T-helper 22 cell (primary cell): ENCODE results near the gene OR2S2.
"Not testable (repeated sequence)": the region's sequence is repeated elsewhere in the genome, so short reads cannot be mapped to it uniquely, and the experiment has no call there.

Experiments
- DNase-seq: peaks from one replicate; pipeline ENCODE4 v3.0.0-alpha.2; 2020; ENCODE audit warnings: low read depth

OR2S2 gene

DNA sequence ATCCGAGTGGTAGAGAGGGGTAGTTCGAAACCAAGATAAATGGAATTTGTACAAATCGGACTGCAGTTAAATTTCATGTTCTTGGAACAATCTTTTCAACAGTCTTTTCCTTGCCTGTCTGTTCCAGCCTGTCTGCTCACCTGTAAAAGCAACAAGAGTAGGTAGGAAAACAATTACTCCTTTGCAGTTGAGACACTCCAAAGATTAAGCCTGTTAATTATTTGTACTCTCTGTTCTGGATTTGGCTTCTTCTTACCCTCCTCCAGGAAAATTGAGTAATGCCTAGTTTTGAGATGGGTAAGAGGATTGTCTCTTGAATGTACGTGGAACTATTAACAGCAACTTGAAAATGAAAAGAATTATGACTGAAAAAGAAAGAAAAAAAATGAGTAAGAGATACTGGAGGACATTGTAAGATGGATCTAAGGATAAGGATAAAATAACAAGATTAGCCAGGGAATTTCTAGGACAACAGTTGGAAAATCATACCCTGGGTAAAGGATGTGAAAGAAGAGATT, 24.3 kb downstream of the OR2S2 start:
- DNase-seq, result no peak

DNA sequence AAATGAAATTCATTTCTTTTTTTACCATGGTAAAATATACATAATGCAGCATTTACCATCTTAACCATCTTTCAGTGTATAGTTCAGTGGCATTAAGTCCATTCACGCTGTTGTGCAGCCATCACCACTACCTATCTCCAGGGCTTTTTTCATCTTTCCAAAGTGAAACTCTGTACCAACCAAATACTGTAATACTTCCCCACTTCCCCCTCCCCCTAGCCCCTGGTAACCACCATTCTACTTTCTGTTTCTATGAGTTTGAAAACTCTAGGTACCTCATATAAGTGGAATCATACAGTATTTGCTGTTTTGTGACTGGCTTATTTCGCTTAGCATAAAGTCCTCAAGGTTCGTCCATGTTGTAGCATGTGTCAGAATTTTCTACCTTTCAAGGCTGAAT, 25.2 kb downstream of the OR2S2 start:
- DNase-seq, result no peak

DNA sequence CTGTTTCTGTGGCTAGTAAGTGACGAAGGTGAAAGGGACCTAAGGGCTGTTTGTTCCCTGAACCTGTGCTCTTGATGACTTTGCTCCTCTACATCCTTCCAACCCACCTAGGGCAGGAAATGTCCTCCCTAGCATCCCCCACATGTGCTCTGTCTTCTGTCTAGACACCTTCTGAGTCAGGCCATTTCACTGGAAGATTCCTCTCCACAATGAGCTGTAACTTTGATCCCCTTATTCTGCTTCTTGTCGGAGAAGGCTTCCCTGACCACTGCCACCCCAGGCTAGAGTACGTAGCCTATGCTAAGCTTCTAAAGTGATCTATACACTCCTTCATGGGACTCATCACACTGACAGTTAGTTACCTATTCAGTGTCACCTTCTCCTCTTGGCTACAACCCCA, 27.0 kb downstream of the OR2S2 start:
- no peak for DNase-seq

DNA sequence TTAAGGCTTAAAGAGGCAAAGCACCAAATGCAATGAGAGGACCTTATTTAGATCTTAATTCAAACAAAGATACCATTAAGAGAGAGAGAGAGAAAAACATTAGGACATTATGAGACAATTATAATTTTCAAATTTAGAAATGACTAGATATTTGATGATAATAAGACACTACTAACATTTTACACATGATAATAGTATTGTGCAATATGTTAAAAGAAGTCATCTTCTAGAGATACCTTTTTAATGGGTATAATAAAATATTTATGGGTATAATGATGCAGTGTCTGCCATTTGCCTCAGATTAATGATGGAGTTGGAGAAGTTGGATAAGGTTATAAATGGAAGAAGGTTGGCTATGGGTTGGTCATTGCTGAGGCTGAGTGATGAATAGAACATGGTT, 27.4 kb downstream of the OR2S2 start:
- no peak for DNase-seq

DNA sequence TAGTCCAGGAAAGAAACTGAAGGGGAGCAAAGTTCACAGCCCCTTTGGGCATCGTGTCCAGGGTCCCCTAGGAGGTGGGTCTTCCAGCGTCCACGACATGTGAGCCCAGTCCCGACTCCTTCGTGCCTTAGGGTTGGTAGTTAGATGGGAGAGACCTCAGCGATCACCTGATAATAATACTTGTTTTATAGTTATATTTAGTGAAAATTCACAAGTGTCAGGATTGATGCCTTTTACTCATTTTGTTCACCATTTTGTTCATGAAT, 28.6 kb downstream of the OR2S2 start:
- no peak for DNase-seq

DNA sequence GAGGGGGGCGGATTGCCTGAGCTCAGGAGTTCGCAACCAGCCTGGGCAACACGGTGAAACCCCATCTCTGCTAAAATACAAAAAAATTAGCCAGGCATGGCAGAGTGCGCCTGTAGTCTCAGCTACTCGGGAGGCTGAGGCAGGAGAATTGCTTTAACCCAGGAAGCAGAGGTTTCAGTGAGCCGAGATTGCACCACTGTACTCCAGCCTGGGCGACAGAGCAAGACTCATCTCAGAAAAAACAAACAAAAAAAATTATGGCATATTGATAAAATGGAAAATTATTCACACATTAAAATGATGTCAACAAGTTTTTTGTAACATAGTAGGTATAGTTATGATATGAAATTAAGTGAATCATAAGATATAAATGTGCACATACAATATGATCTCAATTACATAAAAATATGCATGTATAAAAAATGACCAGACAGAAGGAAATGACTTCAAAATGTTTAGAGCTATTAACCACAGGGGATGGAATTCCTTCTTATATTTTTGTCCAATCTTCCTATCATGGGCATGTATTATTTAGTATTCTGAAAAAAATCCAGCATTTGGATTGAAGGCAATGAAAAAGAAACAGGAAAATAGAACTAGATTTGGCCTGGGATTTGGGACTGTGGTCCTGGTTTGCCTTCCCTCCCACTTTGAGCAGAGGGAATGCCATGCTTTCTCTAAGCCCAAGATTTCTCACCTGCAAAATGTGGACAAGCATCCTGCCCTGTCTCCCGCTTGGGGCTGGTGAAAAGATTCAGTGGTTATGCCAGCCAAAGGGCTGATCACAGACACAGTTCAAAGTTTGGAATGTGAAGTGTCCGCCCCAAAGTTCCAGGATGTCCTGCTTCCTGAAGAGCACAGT, 29.1 kb downstream of the OR2S2 start:
- DNase-seq, result no peak

DNA sequence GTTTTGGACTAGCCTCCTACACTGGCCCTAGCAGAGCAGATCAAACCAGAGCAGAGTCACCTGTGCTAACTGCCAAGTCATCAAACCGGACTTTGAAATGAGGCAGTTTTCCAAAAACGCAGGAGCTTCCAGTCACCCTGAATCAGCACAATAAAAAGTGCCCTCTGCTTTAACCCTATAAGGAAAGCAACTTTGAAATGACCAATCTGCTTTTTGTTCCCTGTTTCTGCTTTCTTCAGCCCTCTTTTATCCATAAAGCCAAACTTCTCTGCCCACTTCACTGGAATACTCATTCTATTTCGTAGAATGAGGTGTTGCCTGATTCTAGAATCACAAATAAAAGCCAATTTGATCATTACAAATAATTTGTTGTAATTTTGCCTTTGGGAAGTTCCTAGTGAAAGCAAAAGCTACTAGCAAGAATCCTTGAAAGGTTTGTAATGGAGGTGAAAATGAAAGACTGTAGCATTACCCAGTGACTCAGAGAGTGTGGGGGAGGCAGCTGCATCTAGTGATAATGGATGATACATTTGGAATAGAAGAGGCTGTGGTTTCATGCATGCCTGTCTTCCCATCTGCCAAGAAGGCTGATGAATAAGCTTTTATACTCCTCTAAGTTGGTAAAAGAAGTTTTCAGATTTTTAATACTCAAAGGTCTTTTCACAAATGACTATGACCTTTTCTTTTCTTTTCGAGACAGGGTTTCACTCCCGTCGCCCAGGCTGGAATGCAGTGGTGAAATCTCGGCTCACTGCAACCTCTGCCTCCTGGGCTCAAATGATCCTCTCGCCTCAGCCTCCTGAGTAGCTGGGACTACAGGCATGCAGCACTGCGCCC, 33.8 kb downstream of the OR2S2 start:
- DNase-seq, result no peak

DNA sequence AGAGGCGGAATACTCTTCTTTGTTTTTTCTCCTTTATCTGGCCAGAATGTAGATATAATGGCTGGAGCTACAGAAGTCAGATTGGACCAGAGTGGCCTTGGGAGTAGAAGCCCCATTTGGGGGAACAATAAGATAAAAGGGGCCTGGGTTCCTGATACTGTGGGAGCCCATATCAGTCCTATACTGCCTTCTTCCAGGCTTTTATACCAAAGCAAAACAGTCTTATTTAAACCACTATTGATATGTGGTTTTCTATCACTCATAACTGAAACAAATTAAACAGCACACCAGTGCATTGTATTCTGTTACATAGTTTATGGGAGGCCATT, 34.4 kb downstream of the OR2S2 start:
- no peak for DNase-seq

DNA sequence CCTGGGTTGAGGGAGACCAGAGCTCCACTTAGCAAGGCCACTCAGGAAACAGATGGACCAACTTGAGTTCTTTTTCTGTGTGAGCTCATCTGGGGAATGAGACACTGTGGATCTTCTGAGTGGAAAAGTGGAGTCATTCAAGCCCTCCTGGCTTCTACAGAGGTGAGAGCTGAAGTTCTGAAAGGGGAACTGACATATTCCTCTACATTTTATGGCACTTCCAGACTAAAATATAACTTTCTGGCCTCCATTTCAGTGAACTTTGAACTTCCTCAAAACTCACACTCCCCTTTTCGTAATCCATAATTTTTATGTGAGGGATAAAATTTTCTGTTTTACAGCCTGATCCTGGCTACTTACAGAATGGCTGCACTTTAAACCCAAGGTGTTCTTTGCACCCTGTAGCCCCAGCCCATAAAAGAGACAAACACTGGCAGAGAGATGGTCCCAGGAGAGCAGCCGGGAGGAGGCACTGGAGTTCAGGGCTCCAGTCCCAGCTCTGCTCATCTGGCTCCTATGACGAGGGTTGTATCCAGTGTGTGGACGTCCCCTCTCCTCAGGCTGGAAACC, 37.8 kb downstream of the OR2S2 start:
- DNase-seq, result no peak

DNA sequence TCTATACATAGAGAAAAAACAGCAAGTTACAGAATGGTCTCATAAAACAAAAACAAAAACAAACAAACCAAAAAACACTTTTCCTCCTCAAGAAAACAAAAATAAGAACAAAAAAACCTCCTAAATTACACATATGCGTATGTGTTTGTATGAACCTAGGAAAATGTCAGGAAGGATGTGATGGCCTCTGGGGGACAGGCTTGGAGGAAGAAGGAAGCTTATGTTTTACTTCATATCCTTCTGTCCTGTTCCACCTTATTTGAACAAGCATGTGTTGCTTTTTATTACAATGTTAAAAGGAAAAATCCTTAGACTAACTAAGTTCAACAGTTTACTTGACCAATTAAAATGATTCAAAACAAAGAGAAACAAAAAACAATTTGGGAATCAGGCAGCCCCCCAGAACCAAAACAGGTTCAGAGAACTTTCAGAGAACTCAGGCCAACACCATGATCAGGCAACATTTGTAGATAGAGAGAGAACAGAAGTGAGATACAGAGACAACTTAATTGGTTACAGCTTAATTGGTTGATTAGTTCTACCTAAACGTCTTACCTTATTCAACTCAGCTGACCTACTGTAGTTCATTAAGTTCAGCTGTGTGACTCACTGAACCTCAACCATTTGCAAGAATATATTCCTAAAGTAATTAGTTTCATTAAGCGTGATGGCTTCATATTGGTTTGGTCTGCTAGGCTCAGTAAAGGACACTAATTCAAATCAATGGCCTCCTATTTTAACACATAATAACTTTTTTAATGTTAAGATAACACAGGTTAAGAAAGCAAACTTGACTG, 38.5 kb downstream of the OR2S2 start:
- no peak for DNase-seq

DNA sequence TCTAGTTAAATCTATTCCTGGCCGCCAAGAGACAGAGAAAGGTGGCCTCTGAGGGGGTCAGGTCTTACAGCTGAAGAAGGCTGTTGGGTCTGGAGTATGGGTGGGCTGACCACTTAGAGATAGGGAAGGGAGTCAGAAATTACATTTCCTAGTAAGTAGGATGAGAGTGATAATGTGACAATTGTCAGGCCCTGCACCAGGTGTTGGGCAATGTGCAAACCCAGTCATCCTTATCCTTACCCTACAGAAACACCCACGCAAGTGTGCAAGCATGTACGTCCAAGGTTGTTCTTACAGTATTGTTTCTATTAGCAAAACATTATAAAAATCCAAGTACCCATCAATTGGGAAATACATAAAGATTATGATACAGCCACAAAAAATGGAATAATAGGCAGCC, 39.2 kb downstream of the OR2S2 start:
- DNase-seq, result no peak

DNA sequence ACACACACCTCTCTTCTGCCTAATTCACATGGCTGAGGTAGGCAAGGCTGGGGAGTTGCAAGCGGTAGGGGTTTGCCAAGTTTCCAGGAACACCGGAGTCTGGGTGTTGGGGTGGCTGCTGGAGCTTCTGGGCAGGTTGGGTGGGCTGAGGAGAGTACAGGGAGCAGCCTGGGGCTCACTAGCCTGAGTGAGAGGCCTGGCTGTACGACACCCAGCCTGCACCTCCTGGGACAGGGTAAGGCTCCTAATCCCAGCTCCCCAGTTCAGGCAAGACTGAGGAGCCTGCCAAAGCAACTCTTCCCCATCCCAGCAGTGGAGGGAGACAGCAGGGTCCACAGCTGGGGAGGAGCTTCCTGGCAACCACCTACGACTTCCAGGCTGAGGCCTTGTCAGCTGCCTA, 40.7 kb downstream of the OR2S2 start:
- no peak for DNase-seq

DNA sequence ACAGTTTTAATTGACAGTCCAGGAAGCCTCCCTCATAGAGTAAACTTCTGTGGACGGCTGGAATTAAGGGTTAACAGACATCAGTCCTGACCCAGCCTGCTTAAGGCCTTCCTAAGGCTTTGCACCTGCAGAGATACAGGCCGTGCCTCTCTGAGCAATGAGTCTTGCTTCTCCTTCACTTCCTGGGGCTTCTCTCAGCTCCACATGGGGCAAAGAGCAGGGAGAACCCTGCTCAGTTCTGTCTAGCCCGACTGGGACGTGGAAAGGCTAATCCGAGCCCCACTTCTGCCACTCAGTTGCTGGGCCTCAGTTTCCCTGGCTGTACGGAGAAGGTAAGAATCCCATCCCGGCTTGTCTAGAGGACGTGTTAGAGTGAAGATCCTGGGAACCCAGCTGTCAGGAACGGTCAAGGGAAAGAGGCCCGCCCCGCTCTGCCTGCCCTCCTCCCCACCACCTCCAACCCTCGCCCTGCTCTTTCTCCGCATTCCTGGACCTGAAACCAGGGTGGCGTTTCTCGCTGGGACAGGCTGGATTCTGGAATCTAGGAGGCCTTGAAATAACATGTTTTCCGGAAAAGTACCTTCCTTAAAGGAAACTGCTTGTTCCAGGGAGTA, 42.2 kb downstream of the OR2S2 start:
- no peak for DNase-seq

DNA sequence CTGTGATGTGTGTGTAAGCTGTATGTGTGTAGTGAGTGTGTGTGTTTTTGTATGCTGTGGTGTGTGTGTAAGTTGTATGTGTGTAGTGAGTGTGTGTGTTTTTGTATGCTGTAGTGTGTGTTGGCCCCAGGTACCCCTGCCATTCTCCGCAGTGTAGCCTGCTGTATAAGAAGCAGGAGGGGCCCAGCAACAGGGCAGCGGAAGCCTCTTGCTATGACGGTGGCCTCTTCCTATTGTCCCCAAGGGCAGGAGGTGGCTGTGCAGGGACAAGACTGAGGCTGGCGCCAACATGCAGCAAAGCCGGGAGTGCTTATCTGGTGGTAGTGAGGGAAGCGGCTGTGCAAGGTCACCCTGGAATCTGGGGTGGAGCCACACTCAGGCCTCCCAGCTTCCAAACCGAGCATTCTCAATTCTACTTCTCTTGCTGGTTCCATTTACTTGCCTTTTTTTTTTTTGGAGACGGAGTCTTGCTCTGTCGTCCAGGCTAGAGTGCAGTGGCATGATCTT, 43.6 kb downstream of the OR2S2 start:
- DNase-seq, result no peak

DNA sequence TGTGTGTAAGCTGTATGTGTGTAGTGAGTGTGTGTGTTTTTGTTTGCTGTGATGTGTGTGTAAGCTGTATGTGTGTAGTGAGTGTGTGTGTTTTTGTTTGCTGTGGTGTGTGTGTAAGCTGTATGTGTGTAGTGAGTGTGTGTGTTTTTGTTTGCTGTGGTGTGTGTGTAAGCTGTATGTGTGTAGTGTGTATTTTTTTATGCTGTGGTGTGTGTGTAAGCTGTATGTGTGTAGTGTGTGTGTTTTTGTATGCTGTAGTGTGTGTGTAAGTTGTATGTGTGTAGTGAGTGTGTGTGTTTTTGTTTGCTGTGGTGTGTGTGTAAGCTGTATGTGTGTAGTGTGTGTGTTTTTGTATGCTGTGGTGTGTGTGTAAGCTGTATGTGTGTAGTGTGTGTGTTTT, 44.5 kb downstream of the OR2S2 start:
- not testable (repeated sequence) for DNase-seq

DNA sequence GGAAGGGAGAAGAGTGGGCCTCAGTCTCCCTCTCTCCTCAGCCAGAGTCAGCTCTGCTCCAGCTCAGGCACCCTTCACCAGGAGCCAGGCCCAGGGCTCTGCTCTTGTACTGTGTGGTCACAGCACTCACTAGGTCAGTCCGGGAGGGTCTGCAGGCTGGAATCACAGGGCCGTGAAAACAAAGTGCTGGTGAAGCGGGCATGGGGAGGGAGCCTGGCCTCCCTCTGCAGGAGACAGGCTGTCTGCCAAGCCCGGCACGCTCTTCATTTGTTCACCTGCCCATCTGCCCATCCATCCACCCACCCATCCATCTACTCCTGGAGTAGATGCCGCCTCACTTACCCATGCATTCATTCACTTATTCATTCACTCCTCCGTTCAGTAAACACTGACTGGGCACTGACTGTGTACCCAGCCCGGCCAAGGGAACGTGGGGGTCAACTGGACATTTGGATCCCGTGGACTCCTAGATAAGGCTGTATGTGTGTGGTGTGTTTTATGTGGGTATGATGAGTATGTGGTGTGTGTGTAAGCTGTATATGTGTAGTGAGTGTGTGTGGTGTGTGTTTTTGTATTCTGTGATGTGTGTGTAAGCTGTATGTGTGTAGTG, 45.1 kb downstream of the OR2S2 start:
- DNase-seq, result no peak

DNA sequence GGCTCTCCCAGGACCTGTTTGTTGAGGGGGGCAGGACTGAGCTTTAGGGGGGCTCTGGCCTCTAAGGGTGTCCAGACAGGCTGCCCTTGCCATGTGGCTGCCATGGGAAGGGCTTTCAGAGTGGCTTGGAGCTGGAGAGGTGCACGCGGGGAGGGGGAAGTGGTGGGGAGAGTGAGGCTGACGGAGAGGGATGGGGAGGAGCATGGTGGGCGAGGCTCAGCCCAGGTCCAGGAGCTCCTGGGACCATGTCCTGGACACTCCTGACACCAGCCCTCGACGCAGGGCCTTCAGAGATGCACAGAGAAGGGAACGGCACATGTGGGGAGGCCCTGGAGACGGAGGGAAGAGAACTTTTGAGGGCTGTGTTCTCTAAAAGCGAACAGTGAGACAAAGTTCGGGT, 46.3 kb downstream of the OR2S2 start:
- DNase-seq, result no peak

DNA sequence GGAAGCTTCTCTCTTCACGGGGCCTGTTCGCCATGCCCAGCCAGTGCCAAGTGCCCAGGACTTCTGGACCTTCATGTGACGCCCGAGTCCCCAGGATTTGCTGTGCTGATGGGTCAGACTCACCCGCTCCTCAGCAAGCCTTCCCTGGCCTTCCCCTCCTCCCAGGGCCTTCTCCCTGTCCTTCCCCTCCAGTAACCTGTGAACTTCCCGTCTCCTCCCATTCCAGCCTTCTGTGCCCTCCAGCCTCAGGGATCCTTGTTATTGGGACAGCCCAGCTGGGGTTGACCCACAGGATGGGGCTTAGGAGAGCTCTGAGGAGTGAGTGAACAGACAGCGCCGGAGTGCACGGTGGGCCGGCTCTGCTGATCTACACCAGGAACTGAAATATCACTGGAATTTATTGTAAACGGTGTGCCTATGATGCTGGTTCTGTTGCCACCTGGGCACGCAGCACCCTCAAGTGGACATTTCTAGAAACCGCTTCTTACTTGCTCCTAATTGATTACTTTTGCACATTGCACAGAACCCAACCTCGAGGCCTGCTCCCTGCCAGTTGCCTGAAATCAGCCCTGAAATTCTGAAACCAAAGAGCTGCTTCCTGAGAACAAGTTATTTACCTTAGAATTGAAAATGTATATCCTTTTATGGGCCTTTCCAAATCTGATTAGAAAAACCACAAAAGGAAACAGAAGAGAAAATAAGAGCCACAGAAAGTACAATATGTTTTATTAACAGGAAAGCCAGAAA, 47.2 kb downstream of the OR2S2 start:
- no peak for DNase-seq

DNA sequence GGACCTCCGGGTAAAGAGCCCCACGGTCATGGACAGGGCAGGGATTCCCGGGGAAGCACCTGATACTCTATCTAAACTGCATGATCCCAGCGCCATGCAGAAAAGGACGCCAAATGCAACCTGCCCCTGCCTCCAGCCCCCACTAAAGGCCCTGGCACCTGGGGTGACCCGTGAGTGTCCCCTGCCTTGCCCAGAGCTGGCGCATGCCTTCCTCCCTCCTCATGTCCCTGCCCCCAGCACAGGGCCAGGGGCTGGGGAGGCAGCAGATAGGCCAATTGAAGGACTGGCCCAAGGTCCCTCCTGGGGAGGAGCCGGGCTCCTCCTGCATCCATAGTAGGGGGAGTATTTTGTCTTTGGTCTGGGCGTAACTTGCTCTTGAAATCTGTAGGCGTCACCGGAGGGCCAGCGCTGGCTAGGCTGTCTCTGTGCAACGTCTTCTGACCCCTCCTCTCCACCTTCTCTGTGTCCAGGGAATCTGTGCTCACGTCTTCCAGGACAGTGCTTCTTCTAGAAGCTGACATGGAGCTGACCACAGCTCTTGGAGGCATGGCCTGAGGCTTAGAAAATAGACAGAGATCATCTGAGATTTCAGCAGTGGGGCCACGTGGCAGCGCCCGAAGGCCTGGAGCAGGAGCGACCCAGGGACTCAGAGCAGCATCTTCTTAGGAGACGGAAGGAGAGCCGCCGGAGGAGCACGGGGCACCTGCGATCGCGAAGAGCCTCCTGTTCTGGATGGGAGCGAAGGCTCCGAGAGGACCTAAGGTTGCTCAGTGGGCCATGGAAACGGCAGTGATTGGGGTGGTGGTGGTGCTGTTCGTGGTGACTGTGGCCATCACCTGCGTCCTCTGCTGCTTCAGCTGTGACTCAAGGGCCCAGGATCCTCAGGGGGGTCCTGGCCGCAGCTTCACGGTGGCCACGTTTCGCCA, 48.0 kb downstream of the OR2S2 start:
- no peak for DNase-seq
